HEK293T (cell line): ENCODE measurements around the gene TMEM208.

Experiments used
- ARNT ChIP-seq: fragments of 450-650 bp; IDR thresholded peaks from 2 replicates; pipeline ENCODE4 v1.6.1; 2017; ENCODE audit warnings: mild to moderate bottlenecking
- BHLHE40 ChIP-seq: fragments of 450-650 bp; IDR thresholded peaks from 2 replicates; pipeline ENCODE4 v1.6.1; 2016; ENCODE audit warnings: mild to moderate bottlenecking, moderate library complexity, borderline replicate concordance
- FOXM1 ChIP-seq: fragments of 450-650 bp; IDR thresholded peaks from 2 replicates; pipeline ENCODE4 v1.6.1; 2017; ENCODE audit warnings: mild to moderate bottlenecking, borderline replicate concordance
- HDGF ChIP-seq: fragments of 450-650 bp; IDR thresholded peaks from 2 replicates; pipeline ENCODE4 v1.6.1; 2017; ENCODE audit warnings: antibody characterized with exemption, borderline replicate concordance
- L3MBTL2 ChIP-seq: fragments of 450-650 bp; conservative IDR thresholded peaks from 2 replicates; pipeline ENCODE4 v1.6.1; 2016; ENCODE audit warnings: mild to moderate bottlenecking
- LEF1 ChIP-seq: fragments of 450-650 bp; IDR thresholded peaks from 2 replicates; pipeline ENCODE4 v1.6.1; 2017; ENCODE audit warnings: mild to moderate bottlenecking, borderline replicate concordance
- NFRKB ChIP-seq: fragments of 450-650 bp; IDR thresholded peaks from 2 replicates; pipeline ENCODE4 v1.6.1; 2016; ENCODE audit warnings: mild to moderate bottlenecking, moderate library complexity
- PKNOX1 ChIP-seq: fragments of 450-650 bp; IDR thresholded peaks from 2 replicates; pipeline ENCODE4 v1.6.1; 2016
- SP1 ChIP-seq: fragments of 450-650 bp; IDR thresholded peaks from 2 replicates; pipeline ENCODE4 v1.6.1; 2017
- SUZ12 ChIP-seq: fragments of 450-650 bp; IDR thresholded peaks from 2 replicates; pipeline ENCODE4 v1.6.1; 2016; ENCODE audit warnings: mild to moderate bottlenecking
- TARDBP ChIP-seq: fragments of 450-650 bp; IDR thresholded peaks from 2 replicates; pipeline ENCODE4 v1.6.1; 2016

DNA sequence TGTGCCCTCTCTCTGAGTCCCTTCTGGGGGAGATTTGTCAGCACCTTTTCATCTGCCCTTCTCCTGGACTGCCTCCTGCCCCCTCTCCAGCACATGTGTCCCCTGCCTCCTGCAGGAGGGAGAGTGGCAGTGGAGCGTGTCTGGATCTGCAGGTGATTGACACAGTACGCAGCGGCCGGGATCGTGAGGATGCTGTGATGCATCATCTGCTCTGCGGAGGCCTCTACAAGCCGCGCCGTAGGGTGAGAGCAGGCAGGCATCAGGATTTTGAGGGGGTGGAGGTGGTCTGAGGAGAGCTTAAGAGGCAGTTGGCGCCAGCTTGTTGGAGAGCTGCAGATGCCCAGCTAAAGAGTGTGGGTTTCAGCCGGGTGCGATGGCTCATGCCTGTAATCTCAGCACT, 32.8 kb downstream of the TMEM208 start:
- TF ChIP-seq SP1 (no peak), SUZ12 (no peak), L3MBTL2 (no peak), NFRKB (no peak), BHLHE40 (no peak), ARNT (no peak), FOXM1 (no peak), LEF1 (no peak), PKNOX1 (no peak), TARDBP (no peak), HDGF (no peak)
